ENCODE data around the gene AHDC1. TPM values are rescaled to one million over a fixed set of nuclear protein-coding genes. Genes with fewer than 3 reads are reported as not detected.

The AHDC1 gene
- total and polyA plus RNA-seq, 2 donors (not counting 3 experiments of a cell fraction or from before 2014, with no cell fraction given): 7.0 to 32.1 TPM

GRCh38 chr1:27559466-27560030 is 44.4 kb downstream of the AHDC1 start:
- DNase-seq (ENCODE audit: low read depth, low spot score) (no peak), FAIRE-seq (no peak)
- intact Hi-C loops (cut with micrococcal nuclease) (no loop called here), dilution Hi-C loops (cut with MboI; ENCODE audit: extremely low pct_ligation_motif_present, low sequenced_read_pairs) (no loop called here)
- H3K9me3 ChIP-seq (replicated peaks; ENCODE audit: control insufficient read depth, insufficient read depth, low read length): no peaks in the 10 kb centered on the region
- H2AFZ ChIP-seq (ENCODE audit: low read depth, low read length): no peak overlapping the region
- no peaks in the 10 kb centered on the region for H3K79me2 ChIP-seq (ENCODE audit: control insufficient read depth, insufficient read depth, low read length)
- no peaks in the 10 kb centered on the region for H3K27me3 ChIP-seq (ENCODE audit: control insufficient read depth in 2 of 2, insufficient read depth in 2 of 2, low read length in 2 of 2)
- BruUV-seq (replicated peaks): no TSS peak
- ChIA-PET POLR2A (no interaction called here), CTCF (interaction anchor here (0.6 to 11.5 kb wide), 4 partner anchors 10 to 143 kb away, joined by 3 to 455 read pairs (median 58); partner anchors contain the start of gene AHDC1)
- H3K36me3 ChIP-seq (ENCODE audit: control insufficient read depth in 2 of 2, extremely low read depth in 1 of 2, insufficient read depth in 2 of 2, low read length in 2 of 2): peaks cover 0 to 19% of the 10 kb centered on the region in 2 experiments
- peaks cover 14% of the 10 kb centered on the region for H3K4me1 ChIP-seq (ENCODE audit: control insufficient read depth, extremely low read depth, insufficient read depth, low read length)
- H3K9ac ChIP-seq (replicated peaks; ENCODE audit: extremely low read depth, insufficient read depth, low read length): no peak overlapping the region
- H3K4me2 ChIP-seq (ENCODE audit: insufficient read depth, low read length): no peak overlapping the region
- no peaks in the 10 kb centered on the region for H4K20me1 ChIP-seq (replicated peaks; ENCODE audit: control insufficient read depth, extremely low read depth, insufficient read depth, low read length)
- no peaks in the 10 kb centered on the region for H3K9me1 ChIP-seq (replicated peaks; ENCODE audit: control insufficient read depth, extremely low read depth, insufficient read depth, low read length)
- no peak overlapping the region for H3K27ac ChIP-seq (ENCODE audit: insufficient read depth, low read depth, low read length)
- TF ChIP-seq POLR2AphosphoS5 (IDR thresholded peaks at IDR 0.05; ENCODE audit: insufficient read depth, low read depth, low read length) (no peak), POLR2A (IDR thresholded peaks at IDR 0.05; ENCODE audit: low read depth, low read length) (no peak), EZH2 (IDR thresholded peaks at IDR 0.05; ENCODE audit: borderline replicate concordance, low read depth, low read length, severe bottlenecking) (no peak), GATA2 (IDR thresholded peaks at IDR 0.05; ENCODE audit: insufficient read depth, insufficient read length, low read depth, low read length) (no peak), JUN (IDR thresholded peaks at IDR 0.05; ENCODE audit: borderline replicate concordance, insufficient read depth, insufficient read length, low read depth) (no peak), MYC (IDR thresholded peaks at IDR 0.05; ENCODE audit: low read depth, low read length) (no peak), FOS (IDR thresholded peaks at IDR 0.05; ENCODE audit: borderline replicate concordance, insufficient read depth, low read length) (no peak)
- TF ChIP-seq, protein P1, sequence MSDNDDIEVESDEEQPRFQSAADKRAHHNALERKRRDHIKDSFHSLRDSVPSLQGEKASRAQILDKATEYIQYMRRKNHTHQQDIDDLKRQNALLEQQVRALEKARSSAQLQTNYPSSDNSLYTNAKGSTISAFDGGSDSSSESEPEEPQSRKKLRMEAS (IDR thresholded peaks at IDR 0.05; ENCODE audit: insufficient read depth, insufficient read length): no peak
- TF ChIP-seq, protein P2, sequence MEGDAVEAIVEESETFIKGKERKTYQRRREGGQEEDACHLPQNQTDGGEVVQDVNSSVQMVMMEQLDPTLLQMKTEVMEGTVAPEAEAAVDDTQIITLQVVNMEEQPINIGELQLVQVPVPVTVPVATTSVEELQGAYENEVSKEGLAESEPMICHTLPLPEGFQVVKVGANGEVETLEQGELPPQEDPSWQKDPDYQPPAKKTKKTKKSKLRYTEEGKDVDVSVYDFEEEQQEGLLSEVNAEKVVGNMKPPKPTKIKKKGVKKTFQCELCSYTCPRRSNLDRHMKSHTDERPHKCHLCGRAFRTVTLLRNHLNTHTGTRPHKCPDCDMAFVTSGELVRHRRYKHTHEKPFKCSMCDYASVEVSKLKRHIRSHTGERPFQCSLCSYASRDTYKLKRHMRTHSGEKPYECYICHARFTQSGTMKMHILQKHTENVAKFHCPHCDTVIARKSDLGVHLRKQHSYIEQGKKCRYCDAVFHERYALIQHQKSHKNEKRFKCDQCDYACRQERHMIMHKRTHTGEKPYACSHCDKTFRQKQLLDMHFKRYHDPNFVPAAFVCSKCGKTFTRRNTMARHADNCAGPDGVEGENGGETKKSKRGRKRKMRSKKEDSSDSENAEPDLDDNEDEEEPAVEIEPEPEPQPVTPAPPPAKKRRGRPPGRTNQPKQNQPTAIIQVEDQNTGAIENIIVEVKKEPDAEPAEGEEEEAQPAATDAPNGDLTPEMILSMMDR (IDR thresholded peaks at IDR 0.05; ENCODE audit: extremely low read depth in 1 of 2, insufficient read depth in 1 of 2, low read depth in 1 of 2, low read length in 2 of 2): no peak
- H3K4me3 ChIP-seq (replicated peaks in 1 of 3; ENCODE audit: insufficient read depth in 1 of 3, low read depth in 1 of 3, low read length in 3 of 3): no peak overlapping the region
